HFFc6 (cell line): ENCODE measurements around the gene AHDC1. TPM values are rescaled to one million over a fixed set of nuclear protein-coding genes. Genes with fewer than 3 reads are reported as not detected.
A peak's percentile ranks its signal among the peaks of the same experiment; 100 is the strongest.

ENCODE experiments used
- DNase-seq: peaks from one replicate; pipeline ENCODE4 v3.0.0-alpha.2; 2018
- H3K27ac Mint-ChIP-seq: 2 replicates; pipeline ENCODE4 v1.8.0; 2020; ENCODE audit warnings: mild to moderate bottlenecking, mixed read lengths
- H3K27me3 Mint-ChIP-seq: 2 replicates; pipeline ENCODE4 v1.8.0; 2021; ENCODE audit warnings: mild to moderate bottlenecking, moderate library complexity, mixed read lengths; ENCODE audit not compliant: insufficient read depth
- H3K36me3 Mint-ChIP-seq: 2 replicates; pipeline ENCODE4 v1.8.0; 2021; ENCODE audit warnings: low read depth, mixed read lengths
- H3K4me1 Mint-ChIP-seq: 2 replicates; pipeline ENCODE4 v1.8.0; 2020; ENCODE audit warnings: low read depth, mixed read lengths
- H3K4me3 Mint-ChIP-seq: 2 replicates; pipeline ENCODE4 v1.8.0; 2020; ENCODE audit warnings: mild to moderate bottlenecking, moderate library complexity, mixed read lengths
- H3K9me3 Mint-ChIP-seq: 2 replicates; pipeline ENCODE4 v1.8.0; 2020; ENCODE audit warnings: mild to moderate bottlenecking, mixed read lengths
- CTCF ChIP-seq: fragments of 200-600 bp; sonication (generic); IDR thresholded peaks from 2 replicates; pipeline ENCODE4 v1.5.0; 2021; ENCODE audit warnings: antibody characterized with exemption, mild to moderate bottlenecking
- long read RNA-seq: library from polyadenylated mRNA; unstranded; transcript quantifications from one replicate; pipeline ENCODE4 v2.0.0, GENCODE V29; 2019
- total RNA-seq, 6 experiments: library from RNA; stranded (reverse); fragmentation: NEBNext Ultra II Directional; extraction: Animal tissue kit (Norgen Biotek cat#: 25700); gene quantifications; 2 replicates in 1 of 6; 3 replicates in 5 of 6; pipeline ENCODE4 v1.2.3, GENCODE V29; 2021

AHDC1 gene
- 10 to 100 TPM; 30.7 to 53.2 (median 34.7) TPM for total RNA-seq
- long read RNA-seq, partial matches to known transcripts, result 0 of 2 reads
- long read RNA-seq, other reads (novel, unspliced or antisense), result 2 of 2 reads

- H3K9me3 Mint-ChIP-seq, result no peaks in the 10 kb centered on the region
Observed at GRCh38 chr1:27603681-27604578, at the start of gene AHDC1. TSS of gene AHDC1 (minus strand) at chr1:27604144. CDS start at chr1:27552115, 52,029 bp downstream.

GRCh38 chr1:27652111-27652864 is 48.3 kb upstream of the AHDC1 start:
- Mint-ChIP-seq H3K27ac (no peak overlapping the region), H3K27me3 (no peaks in the 10 kb centered on the region; the same call in 1 of the 2 replicates), H3K4me1 (peaks cover 46% of the 10 kb centered on the region), H3K9me3 (no peaks in the 10 kb centered on the region), H3K36me3 (no peaks in the 10 kb centered on the region), H3K4me3 (no peak overlapping the region)
- no peak for TF ChIP-seq CTCF
- DNase-seq, result no peak

More at GRCh38 chr1:27603681-27604578, at the start of gene AHDC1:
- Mint-ChIP-seq H3K27me3 (no peaks in the 10 kb centered on the region; the same call in 1 of the 2 replicates), H3K4me1 (peaks cover 21% of the 10 kb centered on the region), H3K4me3 (peak within 1 kb of the TSS; percentile 91), H3K36me3 (no peaks in the 10 kb centered on the region), H3K27ac (peak within 1 kb of the TSS; percentile 76)
- no peak; the same call in 1 of the 2 replicates for TF ChIP-seq CTCF
- DNase-seq, result peak; percentile 90

GRCh38 chr1:27650539-27651175 is 46.7 kb upstream of the AHDC1 start:
- peak overlapping the region; percentile 13; the same call in 1 of the 2 replicates for H3K4me3 Mint-ChIP-seq
- no peaks in the 10 kb centered on the region for H3K36me3 Mint-ChIP-seq
- H3K27me3 Mint-ChIP-seq, result no peaks in the 10 kb centered on the region; the same call in 1 of the 2 replicates
- H3K9me3 Mint-ChIP-seq, result no peaks in the 10 kb centered on the region
- H3K27ac Mint-ChIP-seq, result peak overlapping the region; percentile 84
- DNase-seq, result peak; percentile 25
- no peak for TF ChIP-seq CTCF
- H3K4me1 Mint-ChIP-seq, result peaks cover 34% of the 10 kb centered on the region

GRCh38 chr1:27650171-27650538 is 46.2 kb upstream of the AHDC1 start:
- no peak for DNase-seq
- peak overlapping the region; percentile 84 for H3K27ac Mint-ChIP-seq
- TF ChIP-seq CTCF, result no peak
- H3K9me3 Mint-ChIP-seq, result no peaks in the 10 kb centered on the region
- peaks cover 28% of the 10 kb centered on the region for H3K4me1 Mint-ChIP-seq
- 0 out of 2 replicates have a peak overlapping the region, but pooled peaks have one; percentile 13 for H3K4me3 Mint-ChIP-seq
- no peaks in the 10 kb centered on the region; the same call in 1 of the 2 replicates for H3K27me3 Mint-ChIP-seq
- H3K36me3 Mint-ChIP-seq, result no peaks in the 10 kb centered on the region

- H3K9me3 Mint-ChIP-seq, result no peaks in the 10 kb centered on the region
- H3K4me1 Mint-ChIP-seq, result peaks cover 24% of the 10 kb centered on the region
- TF ChIP-seq CTCF, result no peak
- no peak for DNase-seq
- no peaks in the 10 kb centered on the region for H3K36me3 Mint-ChIP-seq
- no peak overlapping the region for H3K27ac Mint-ChIP-seq
- no peaks in the 10 kb centered on the region for H3K27me3 Mint-ChIP-seq
- H3K4me3 Mint-ChIP-seq, result no peak overlapping the region
Observed at GRCh38 chr1:27649306-27649635, 45.3 kb upstream of the AHDC1 start.
